CD4-positive, alpha-beta T cell treated with Interleukin-15 for 4 hours (primary cell): Measurements from ENCODE around the gene ATG14.
"Not testable (repeated sequence)": the region's sequence is repeated elsewhere in the genome, so short reads cannot be mapped to it uniquely, and the experiment has no call there.

ENCODE experiments used
- DNase-seq: peaks from one replicate; pipeline ENCODE4 v3.0.0-alpha.2; 2020; ENCODE audit warnings: low spot score

ATG14 gene

DNA sequence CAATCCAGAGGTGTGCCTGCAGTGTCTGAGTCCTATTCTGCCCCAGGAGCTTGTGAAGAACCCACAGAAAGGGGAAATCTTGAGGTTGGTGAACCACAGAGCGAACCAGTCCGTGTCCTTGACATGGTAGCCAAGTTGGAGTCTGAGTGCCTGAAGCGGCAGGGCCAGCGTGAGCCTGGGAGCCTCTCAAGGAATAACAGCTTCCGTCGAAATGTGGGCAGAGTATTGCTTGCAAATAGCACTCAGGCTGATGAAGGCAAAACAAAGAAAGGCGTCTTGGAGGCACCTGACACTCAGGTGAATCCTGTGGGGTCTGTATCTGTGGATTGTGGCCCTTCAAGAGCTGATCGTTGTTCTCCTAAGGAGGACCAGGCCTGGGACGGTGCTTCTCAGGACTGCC lies 60.5 kb downstream of the ATG14 start:
- DNase-seq: no peak

DNA sequence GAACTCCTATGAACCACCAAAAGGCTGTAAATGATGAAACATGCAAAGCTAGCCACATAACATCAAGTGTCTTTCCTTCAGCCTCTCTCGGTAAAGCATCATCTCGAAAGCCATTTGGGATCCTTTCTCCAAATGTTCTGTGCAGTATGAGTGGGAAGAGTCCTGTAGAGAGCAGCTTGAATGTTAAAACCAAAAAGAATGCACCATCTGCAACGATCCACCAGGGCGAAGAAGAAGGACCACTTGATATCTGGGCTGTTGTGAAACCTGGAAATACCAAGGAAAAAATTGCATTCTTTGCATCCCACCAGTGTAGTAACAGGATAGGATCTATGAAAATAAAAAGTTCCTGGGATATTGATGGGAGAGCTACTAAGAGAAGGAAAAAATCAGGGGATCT lies 61.2 kb downstream of the ATG14 start:
- no peak for DNase-seq

DNA sequence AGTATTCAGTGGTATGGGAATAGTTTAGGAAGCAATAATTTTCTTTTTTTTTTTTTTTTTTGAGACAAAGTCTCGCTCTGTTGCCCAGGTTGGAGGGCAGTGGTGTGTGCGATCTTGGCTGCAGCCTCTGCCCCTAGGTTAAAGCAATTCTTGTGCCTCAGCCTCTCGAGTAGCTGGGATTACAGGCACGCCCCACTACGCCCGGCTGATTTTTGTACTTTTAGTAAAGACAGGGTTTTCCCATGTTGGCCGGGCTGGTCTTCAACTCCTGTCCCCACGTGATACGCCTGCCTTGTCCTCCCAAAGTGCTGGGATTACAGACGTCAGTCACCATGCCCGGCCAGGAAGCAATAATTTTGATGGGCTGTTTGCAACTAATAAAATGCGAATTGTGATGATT lies 62.1 kb downstream of the ATG14 start:
- no peak for DNase-seq

GRCh38 chr14:55348766-55349453 lies 62.7 kb downstream of the ATG14 start:
- DNase-seq: no peak

GRCh38 chr14:55347748-55348147 lies 63.9 kb downstream of the ATG14 start:
- no peak for DNase-seq

GRCh38 chr14:55347040-55347439 lies 64.6 kb downstream of the ATG14 start:
- peak; percentile 12 for DNase-seq

DNA sequence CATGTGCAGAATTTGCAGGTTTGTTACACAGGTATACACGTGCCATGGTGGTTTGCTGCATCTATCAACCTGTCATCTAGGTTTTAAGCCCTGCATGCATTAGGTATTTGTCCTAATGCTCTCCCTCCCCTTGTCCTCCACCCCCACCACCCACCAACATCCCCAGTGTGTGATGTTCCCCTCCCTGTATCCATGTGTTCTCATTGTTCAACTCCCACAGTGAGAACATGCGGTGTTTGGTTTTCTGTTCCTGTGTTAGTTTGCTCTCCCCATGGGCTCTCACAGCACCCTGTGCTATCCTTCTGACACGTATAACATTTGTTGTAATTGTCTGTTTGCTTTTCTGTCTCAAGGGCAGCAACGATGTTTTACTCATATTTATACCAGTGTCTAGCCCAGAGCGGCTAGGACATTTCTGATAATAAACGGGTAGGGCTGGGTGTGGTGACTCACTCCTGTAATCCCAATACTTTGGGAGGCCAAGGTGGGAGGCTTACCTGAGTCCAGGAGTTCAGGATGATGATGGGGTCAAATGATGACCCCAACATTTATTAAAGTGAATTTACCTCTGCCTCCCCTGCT lies 67.0 kb downstream of the ATG14 start:
- not testable (repeated sequence) for DNase-seq

- no peak for DNase-seq
These were observed 69.8 kb downstream of the ATG14 start for GRCh38 chr14:55341781-55342180.

GRCh38 chr14:55340482-55340881 lies 71.1 kb downstream of the ATG14 start:
- no peak for DNase-seq

DNA sequence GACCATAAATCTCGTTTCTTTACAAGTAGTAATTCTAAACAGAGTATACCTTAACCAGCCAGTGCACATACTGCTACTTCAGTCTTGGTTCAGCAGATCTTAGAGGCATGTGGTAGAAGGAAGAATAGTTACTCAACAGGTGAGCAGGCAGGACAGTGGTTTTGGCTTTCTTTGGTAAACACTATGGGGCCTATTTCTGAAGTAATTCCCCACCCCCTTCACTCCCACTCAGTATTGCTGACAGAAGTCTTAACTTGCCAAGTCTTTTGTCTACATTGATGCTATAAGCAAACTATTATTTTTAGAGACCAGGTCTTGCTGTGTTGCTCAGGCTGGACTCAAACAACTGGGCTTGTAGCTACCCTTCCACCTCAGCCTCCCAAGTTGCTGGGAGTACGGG lies 71.9 kb downstream of the ATG14 start:
- DNase-seq: peak; percentile 34

- DNase-seq: peak; percentile 34
These were observed 74.9 kb downstream of the ATG14 start for GRCh38 chr14:55336691-55337090.

GRCh38 chr14:55336162-55336561 lies 75.5 kb downstream of the ATG14 start:
- DNase-seq: peak; percentile 25

GRCh38 chr14:55333711-55334485 lies 77.7 kb downstream of the ATG14 start:
- DNase-seq: peak; percentile 43

GRCh38 chr14:55332654-55333570 lies 78.7 kb downstream of the ATG14 start:
- DNase-seq: peak; percentile 37

- DNase-seq: peak; percentile 49
These were observed 81.5 kb downstream of the ATG14 start for GRCh38 chr14:55329999-55330710.

GRCh38 chr14:55328317-55328716 lies 83.3 kb downstream of the ATG14 start:
- no peak for DNase-seq

GRCh38 chr14:55327179-55327578 lies 84.5 kb downstream of the ATG14 start:
- no peak for DNase-seq

DNA sequence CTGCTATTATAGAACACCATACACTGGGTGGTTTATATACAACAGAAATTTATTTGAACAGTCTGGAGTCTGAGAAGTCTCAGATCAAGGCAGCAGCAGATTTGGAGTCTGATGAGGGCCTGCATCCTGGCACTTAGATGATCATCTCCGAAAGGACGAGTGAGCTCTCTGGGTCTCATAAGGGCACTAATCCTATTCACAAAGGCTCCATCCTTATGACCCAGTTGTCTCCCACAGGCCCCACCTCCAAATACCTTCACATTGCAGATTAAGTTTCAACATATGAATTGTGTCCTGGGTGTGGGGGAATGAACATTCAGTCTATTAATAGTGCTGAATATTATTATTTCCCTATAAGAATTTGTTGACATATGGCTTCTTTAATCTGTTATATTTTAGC lies 86.8 kb downstream of the ATG14 start:
- DNase-seq: no peak

- no peak for DNase-seq
These were observed 87.7 kb downstream of the ATG14 start for GRCh38 chr14:55323910-55324309.

GRCh38 chr14:55318694-55319093 lies 92.9 kb downstream of the ATG14 start:
- no peak for DNase-seq

DNA sequence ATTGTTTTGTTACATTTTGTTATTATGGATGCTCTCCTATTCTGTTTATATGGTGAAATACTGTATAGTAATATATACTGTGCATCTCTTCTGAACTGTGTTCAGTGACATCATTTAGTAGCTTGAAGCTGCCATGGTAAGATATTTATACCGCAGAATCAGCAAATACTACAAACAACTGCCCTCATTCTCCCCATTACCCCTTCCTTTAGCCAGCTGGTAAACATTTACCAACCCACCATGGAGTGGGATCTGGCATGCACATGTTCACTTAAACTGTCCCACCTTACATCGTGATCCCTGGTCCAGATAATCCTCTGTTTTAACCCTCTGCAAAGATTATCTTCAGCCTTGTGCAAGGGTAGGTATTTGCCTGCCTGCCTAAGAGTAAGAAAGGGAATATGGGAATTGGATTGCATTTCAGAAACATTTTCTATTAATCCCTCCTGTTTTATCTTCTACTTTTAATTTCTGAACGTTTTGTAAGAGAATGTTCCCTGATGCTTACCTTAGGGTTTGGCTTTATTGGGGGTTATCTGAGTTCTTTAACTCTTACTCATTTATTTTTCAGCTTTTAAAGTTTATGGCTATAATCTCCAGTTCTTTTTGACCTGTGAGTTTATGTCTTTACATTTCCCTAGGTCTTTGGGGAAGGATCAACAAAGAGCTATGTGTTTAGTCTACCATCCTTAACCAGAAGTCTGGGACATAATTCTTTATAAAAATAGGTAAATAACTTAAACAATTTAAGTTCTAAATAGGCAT lies 93.9 kb downstream of the ATG14 start:
- DNase-seq: no peak
